ENCODE results near the gene PLAAT5. TPM values are rescaled to one million over a fixed set of nuclear protein-coding genes. Genes with fewer than 3 reads are reported as not detected.

Gene PLAAT5
- total RNA-seq, 1 experiment from 2014 or later = 8.5 TPM

DNA sequence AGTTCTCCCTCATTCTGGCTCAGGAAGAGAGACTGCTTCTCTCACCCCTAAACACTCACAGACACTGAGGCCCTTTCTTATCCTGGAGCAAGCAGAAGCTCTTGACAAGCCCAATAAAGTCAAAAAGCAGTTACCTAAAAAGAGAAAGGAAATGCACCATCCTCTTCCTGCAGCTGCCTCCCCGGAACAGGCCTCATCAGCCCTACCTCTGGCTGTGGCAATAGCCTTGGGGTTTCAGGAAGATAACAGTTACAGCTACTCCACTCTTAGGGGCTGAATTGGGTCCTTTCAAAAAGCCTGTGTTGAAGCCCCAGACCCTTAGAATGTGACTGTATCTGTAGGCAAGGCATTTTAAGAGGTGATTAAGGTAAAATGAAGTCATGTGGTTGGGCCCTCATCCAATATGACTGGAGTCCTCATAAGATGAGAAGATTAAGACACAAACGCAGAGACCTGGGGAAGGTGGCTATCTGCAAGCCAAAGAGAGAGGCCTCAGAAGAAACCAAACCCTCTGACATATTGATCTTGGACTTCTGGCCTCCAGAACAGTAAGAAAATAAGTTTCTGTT is 11.4 kb upstream of the PLAAT5 start:
- Mint-ChIP-seq H3K4me3 (no peak overlapping the region), H3K27me3 (ENCODE audit: low read depth) (peaks cover 5% of the 10 kb centered on the region), H3K27ac (no peak overlapping the region), H3K36me3 (ENCODE audit: insufficient read depth in 1 of 3, low read depth in 3 of 3) (peaks cover 16 to 34% (median 25%) of the 10 kb centered on the region in 3 experiments), H3K9me3 (peaks cover 25 to 34% of the 10 kb centered on the region in 2 experiments), H3K4me1 (peaks cover 54 to 65% of the 10 kb centered on the region in 2 experiments)
- Histone ChIP-seq H2BK5ac (ENCODE audit: insufficient read length, low read length) (no peak overlapping the region), H3K27me3 (ENCODE audit: insufficient read depth, low read length) (no peaks in the 10 kb centered on the region), H4K8ac (replicated peaks; ENCODE audit: insufficient read length, low read depth, low read length) (no peak overlapping the region), H2BK12ac (ENCODE audit: insufficient read length, low read depth, low read length) (no peak overlapping the region), H3K18ac (ENCODE audit: insufficient read length, low read depth, low read length) (no peak overlapping the region), H4K5ac (ENCODE audit: insufficient read length, low read depth, low read length) (no peak overlapping the region), H3K79me1 (ENCODE audit: insufficient read depth, low read depth, low read length, poor library complexity, severe bottlenecking) (no peaks in the 10 kb centered on the region), H2BK120ac (ENCODE audit: low read depth, low read length, poor library complexity, severe bottlenecking) (no peak overlapping the region), H3K56ac (ENCODE audit: insufficient read length, low read depth, low read length) (no peak overlapping the region), H4K20me1 (ENCODE audit: control insufficient read depth, insufficient read depth, insufficient read length) (no peaks in the 10 kb centered on the region), H4K91ac (ENCODE audit: insufficient read length, low read depth, low read length) (no peak overlapping the region), H3K14ac (ENCODE audit: insufficient read depth, low read length) (no peak overlapping the region), H3K4me1 (ENCODE audit: insufficient read depth, low read length) (peaks cover 9% of the 10 kb centered on the region; the same call in 1 of the 2 replicates), H3K9ac (ENCODE audit: extremely low read depth, insufficient read length, low read length) (no peak overlapping the region), H3K4ac (ENCODE audit: low read depth, low read length) (no peak overlapping the region), H3K79me2 (ENCODE audit: insufficient read depth, low read length) (no peaks in the 10 kb centered on the region), H3K23ac (ENCODE audit: insufficient read length, low read depth, low read length) (no peak overlapping the region), H2BK15ac (ENCODE audit: low read depth, low read length) (no peak overlapping the region), H3K27ac (ENCODE audit: insufficient read length, low read depth, low read length) (no peak overlapping the region), H3K9me3 (ENCODE audit: control insufficient read depth, low read depth, low read length) (no peaks in the 10 kb centered on the region), H2AK5ac (ENCODE audit: insufficient read length, low read length) (no peak overlapping the region), H3T11ph (ENCODE audit: low read length) (no peak overlapping the region), H2AFZ (ENCODE audit: low read length) (no peak overlapping the region), H3K23me2 (ENCODE audit: insufficient read length, low read depth, low read length, poor library complexity, severe bottlenecking) (no peaks in the 10 kb centered on the region), H3K4me2 (ENCODE audit: insufficient read depth, insufficient read length, low read length) (no peak overlapping the region), H2BK20ac (ENCODE audit: low read depth, low read length, poor library complexity, severe bottlenecking) (no peak overlapping the region)
- DNase-seq = no peak
- TF ChIP-seq, protein P1, sequence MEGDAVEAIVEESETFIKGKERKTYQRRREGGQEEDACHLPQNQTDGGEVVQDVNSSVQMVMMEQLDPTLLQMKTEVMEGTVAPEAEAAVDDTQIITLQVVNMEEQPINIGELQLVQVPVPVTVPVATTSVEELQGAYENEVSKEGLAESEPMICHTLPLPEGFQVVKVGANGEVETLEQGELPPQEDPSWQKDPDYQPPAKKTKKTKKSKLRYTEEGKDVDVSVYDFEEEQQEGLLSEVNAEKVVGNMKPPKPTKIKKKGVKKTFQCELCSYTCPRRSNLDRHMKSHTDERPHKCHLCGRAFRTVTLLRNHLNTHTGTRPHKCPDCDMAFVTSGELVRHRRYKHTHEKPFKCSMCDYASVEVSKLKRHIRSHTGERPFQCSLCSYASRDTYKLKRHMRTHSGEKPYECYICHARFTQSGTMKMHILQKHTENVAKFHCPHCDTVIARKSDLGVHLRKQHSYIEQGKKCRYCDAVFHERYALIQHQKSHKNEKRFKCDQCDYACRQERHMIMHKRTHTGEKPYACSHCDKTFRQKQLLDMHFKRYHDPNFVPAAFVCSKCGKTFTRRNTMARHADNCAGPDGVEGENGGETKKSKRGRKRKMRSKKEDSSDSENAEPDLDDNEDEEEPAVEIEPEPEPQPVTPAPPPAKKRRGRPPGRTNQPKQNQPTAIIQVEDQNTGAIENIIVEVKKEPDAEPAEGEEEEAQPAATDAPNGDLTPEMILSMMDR (conservative IDR thresholded peaks at IDR 0.05) = no peak
- WGBS (ENCODE audit: extremely low coverage, insufficient read length, low lambda C conversion rate) = no CpG with 5 or more reads among the region's 2 CpGs
